ENCODE measurements around the gene CROCC. TPM values are rescaled to one million over a fixed set of nuclear protein-coding genes. Genes with fewer than 3 reads are reported as not detected.
"Not testable (repeated sequence)": the region's sequence is repeated elsewhere in the genome, so short reads cannot be mapped to it uniquely, and the experiment has no call there.

The CROCC gene, protein sequence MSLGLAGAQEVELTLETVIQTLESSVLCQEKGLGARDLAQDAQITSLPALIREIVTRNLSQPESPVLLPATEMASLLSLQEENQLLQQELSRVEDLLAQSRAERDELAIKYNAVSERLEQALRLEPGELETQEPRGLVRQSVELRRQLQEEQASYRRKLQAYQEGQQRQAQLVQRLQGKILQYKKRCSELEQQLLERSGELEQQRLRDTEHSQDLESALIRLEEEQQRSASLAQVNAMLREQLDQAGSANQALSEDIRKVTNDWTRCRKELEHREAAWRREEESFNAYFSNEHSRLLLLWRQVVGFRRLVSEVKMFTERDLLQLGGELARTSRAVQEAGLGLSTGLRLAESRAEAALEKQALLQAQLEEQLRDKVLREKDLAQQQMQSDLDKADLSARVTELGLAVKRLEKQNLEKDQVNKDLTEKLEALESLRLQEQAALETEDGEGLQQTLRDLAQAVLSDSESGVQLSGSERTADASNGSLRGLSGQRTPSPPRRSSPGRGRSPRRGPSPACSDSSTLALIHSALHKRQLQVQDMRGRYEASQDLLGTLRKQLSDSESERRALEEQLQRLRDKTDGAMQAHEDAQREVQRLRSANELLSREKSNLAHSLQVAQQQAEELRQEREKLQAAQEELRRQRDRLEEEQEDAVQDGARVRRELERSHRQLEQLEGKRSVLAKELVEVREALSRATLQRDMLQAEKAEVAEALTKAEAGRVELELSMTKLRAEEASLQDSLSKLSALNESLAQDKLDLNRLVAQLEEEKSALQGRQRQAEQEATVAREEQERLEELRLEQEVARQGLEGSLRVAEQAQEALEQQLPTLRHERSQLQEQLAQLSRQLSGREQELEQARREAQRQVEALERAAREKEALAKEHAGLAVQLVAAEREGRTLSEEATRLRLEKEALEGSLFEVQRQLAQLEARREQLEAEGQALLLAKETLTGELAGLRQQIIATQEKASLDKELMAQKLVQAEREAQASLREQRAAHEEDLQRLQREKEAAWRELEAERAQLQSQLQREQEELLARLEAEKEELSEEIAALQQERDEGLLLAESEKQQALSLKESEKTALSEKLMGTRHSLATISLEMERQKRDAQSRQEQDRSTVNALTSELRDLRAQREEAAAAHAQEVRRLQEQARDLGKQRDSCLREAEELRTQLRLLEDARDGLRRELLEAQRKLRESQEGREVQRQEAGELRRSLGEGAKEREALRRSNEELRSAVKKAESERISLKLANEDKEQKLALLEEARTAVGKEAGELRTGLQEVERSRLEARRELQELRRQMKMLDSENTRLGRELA (N-terminal part only)
- 10 to 100 TPM; 12.1 to 28.7 (median 22.7) TPM for polyA plus RNA-seq (ENCODE audit: insufficient read length in 10 of 10)
- long read RNA-seq, donor 1 = 0 reads
- long read RNA-seq, donor 2, partial matches to known transcripts = 0 of 40 reads
- long read RNA-seq, donor 2, other reads (novel, unspliced or antisense) = 40 of 40 reads
- long read RNA-seq, donor 3 = 0 reads
- long read RNA-seq, donor 4, partial matches to known transcripts = 0 of 6 reads
- long read RNA-seq, donor 4, other reads (novel, unspliced or antisense) = 6 of 6 reads
- long read RNA-seq, donor 5 = 0 reads
- long read RNA-seq, donor 6, partial matches to known transcripts = 78 of 230 reads
- long read RNA-seq, donor 6, other reads (novel, unspliced or antisense) = 152 of 230 reads
- long read RNA-seq, donor 7 = 0 reads
- long read RNA-seq, donor 8 = 0 reads
- long read RNA-seq, donor 9 = 0 reads

DNA sequence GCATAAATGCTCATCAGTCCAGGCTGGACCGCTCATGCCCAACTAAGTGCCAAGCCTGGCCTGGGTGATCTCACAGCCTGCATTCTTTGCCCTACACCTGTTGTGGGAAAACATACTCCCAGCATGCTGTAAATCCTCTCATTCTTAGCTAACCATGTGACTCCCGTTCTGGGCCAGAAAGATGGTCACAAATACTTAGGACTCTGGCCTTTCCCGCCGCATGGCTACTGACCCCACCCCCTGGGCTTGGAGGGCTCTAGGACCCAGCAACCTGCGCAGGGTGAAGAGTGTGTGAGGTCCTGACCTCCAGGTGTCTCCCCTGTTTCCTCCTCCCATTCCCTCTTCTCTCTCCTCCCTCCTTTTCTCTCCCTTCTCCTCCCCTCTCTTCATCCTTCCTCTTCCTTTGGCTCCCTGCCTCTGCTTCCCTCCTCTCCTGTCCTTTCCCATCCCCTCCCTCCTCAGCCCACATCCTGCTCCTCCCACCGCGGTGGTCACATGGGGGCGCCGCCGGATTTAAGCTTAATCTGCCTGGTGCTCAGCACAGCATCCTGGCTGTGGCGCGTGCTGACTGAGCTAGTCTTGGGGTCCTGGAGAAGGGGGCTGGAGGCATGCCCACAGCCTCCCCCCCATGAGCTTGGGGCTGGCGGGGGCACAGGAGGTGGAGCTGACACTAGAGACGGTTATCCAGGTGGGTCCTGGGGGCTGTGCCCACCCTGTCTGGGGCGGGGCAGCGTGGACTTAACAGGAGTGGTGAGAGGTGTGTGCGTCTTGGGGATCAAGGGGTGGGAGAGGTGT is at the start of gene CROCC:
Gene CROCC (plus strand): TSS at position 541 of the 795 bp plus-strand sequence. CDS start 88 bp downstream, at position 629.
- DNase-seq = peak in 1 of 3 donors; percentile 82

DNA sequence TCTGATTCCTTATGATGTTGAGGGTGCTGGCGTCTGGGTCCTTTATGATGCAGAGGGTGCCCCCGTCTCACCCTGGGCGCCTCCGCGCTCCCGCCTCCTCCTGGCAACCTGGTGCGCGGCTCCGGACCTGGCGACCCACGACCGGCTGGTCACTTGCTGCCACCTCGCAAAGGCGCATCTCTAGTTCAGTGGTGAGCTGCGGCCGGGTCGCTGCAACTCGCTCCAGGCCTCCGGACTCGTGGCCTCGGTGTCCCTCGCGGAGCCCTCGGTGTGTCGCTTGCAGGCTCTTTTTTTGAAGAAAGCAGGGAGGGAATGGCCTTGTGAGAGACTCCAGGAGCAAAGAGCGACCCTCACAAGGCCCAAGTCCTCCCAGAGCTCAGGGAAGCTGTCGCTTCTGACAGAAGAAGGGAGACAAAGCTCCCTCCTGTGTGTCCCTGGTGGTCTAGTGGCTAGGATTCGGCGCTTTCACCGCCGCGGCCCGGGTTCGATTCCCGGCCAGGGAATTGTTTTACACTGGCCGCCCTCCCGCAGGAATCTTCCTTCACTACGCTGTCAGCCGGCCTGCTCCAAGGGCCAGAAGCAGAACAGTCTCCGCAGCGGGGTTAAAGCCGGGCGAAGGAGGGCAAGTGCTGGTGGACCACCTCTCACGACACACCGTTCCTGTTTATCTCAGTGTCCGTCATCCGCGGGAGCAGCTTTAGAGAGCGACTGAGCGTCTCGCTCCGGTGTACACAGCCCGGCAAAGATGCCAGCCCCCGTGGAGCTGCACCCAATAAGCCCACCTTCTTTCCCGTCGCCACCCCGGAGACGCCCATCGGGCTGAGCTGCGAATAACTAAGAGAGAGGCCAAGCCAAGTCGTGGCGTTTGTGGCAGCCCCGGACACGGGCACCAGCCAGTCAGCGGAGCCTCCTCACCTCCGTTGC is 49.3 kb upstream of the CROCC start:
- peak; percentile 34 to 68 (median 64) for DNase-seq

DNA sequence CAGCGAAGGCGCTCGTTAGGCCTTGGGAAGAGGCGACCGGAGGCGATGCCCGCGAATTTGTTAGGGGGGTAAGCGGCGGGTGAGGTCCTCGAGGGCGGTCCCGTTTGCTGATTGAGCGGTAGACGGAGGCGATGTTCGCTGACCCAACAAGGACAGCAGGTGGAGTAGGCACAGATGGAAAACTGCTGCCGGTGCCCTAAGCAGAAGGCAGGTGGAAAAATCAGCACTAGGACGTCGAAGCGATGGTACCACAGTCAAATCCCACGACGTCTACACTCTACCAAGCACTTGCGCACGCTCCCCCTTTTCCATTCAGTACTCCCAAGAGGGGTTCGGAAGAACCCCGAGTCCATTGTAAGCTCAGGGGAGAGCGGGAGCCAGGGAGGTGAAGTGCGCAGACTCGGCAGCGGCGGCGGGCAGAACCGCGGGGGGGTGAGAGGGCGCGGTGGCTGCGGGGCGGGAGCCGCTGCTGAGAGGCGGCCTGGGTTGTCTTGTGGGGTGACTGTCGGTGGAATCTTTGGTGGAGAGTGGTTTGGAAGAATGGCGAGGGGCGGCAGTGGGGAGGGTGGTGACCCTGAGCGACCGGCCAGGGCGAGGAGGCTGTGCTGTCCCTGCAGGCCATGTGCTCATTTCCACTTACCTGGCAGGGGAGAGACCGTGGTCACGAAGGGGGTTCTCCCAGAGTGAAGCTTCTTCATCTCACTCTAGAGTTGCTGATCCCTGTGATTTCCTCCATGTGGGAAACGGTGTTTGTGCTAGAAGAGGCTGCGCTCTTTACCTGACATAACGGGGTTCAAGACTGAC is 48.5 kb upstream of the CROCC start:
- DNase-seq = peak in 1 of 3 donors; percentile 58

DNA sequence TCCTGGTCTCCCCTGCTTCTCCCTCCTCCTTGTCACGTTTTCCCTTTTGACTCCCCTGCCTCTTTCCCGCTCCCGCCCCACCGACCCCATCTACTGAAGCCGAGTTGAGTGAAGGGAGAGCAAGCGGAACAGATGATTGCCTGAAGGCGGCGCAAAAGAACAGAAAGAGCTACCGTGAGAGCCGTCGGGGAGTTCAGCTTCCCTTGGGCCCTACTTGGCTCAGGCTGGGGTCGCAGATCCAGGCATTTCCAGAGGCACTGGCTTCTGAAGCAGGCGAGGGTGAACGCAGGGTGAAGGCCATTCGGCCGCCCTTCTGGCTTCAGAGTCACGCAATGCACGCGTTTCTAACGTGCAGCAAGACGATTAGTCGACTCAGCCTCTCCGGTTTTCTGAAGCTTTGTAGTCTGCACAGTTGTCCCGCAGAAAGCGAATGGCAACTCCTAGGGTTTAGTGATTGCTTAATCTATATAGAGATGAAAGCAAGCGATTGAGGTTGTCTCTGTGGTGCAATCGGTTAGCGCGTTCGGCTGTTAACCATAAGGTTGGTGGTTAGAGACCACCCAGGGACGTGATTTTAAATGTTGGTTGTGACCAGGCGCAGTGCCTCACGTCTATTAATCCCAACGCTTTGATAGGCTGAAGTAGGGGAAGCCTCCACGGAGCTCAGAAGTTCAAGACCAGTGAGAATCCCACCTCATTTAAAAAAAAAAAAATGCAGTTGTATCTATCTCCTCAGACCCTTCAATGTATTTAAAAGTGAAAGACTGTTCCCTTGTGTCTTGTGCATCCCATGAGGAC is 46.6 kb upstream of the CROCC start:
- not testable (repeated sequence) for DNase-seq

DNA sequence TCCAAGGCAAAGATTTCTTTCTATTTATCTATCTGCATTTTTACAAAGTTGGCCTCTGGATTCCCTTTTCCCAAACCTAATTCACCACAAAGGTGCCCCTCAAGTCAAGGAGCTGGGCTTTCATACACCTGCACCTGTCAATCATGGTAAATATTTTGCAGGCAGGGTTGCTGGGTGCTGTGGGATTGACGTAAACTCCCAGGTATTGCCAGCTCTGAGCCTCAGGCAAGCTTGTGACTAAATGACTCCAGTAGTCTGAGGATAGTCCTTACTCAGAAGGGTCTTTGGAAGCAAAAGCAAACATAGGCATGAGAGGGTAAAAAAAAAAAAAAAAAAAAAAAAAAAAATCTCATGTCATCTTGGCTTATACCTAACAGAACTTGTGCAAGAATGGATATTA is 40.0 kb upstream of the CROCC start:
- DNase-seq = peak in 2 of 3 donors; percentile 11 to 46

DNA sequence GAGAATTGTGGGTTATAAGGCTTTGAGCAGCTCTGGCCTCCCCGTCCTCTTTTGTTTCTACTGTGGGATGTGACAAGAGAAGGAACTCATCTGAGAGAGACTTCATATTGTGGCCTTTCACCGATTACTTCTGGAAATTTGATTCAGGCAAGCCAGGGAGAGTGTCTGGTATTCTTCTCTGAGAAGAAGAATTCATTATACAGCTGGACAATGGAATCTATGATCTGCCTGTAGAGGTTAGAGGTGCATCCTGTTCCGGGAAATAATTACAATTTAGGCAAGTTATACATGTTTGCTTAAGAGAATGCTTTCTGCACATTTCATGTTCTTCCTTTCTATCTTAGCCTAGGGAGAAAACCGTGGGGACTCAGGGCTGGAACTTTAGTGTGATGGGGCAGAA is 38.7 kb upstream of the CROCC start:
- DNase-seq = peak in 1 of 3 donors; percentile 22

DNA sequence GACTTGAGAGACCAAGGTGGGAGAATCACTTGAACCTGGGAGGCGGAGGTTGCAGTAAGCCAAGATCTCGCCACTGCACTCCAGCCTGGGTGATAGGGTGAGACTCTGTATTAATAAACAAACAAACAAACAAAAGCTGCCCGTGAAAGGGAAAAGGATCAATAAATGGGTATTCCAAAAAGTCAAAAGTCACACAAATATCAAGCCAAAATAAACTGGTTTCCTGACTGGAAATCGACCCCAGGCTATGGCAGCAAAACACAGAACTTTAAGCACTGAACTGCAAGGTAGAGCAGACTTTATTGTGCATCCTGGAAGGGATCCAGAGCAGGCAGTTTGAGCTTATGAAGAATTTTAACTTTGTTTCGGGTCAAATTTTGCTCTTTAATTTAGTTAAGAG is 37.2 kb upstream of the CROCC start:
- not testable (repeated sequence) for DNase-seq

DNA sequence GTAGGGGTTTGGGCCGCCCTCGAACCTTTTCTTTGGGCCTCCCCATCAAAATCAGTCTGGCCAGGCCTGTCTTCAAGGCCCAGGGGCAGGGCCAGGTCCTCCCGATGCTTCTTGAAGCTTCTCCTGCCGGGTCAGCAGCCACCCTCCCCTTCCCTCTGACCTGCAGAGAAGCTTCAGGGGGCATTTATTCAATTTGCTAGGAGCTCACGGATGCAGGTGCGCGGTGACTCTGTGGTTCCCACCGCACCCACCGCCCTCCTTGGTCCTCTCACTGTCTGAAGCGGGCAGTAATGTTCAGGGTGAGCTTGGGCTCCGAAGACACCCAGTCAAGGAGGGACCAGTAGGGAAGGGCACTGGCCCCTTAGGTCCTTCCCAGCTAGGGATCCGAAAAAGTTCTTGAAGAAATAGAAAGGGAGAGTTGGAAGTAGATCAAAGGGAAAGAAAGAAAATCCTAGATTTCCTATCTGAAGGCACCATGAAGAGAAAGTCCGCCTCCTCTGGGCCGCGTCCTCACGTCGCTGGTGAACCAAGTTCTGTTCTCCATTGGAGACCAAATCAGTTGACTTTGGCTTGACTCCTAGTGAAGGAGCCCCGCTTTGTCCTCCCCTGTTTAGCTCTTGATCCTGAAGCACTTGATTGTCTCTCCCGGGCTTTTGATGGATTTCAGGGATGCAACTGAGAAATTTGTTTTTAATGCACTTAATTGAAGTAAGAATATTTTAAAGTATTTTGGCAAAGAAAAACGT is 34.7 kb upstream of the CROCC start:
- DNase-seq = no peak

DNA sequence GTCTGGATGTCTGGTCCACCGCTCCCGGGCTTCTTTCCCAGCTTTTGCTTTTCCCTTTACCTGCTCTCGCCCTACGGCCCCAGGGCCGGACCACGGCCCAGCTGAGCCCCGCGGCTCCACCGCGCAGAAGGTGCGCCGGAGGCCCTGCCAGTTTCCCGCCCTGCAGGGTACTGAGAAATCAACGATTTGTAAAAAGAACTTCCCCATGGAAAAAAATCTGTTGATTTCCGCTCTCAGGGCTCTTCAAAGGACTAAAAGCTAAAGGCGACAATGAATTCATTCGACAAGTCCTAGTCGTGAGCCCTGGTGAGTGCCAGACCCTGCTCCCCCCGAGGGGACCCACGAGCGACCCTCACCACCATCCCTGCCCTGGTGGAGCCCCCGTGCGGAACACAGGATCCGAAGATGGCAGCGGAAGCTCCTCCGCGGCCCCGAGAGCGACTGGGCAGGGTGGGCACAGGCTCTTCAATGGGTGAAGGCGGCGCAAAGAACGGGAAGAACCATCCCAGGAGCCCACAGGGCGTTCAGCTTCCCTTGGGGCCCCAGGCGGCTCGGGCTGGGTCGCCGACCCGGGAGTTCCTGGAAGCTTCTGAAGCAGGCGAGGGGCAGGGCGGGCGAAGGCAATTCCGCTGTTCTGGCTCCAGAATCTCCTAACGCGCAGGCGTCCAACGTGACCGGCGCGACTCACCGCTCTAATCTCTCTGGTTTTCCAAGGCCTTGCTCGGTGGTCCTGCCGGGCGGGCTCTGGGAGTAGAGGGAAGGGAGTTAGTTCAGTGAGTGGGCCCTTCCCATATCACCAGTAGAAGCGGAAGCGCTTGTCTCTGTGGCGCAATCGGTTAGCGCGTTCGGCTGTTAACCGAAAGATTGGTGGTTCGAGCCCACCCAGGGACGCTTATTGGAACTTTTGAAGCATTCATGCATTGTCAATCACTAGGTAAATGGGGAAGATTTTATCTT is 32.6 kb upstream of the CROCC start:
- peak; percentile 69 to 91 (median 78) for DNase-seq

DNA sequence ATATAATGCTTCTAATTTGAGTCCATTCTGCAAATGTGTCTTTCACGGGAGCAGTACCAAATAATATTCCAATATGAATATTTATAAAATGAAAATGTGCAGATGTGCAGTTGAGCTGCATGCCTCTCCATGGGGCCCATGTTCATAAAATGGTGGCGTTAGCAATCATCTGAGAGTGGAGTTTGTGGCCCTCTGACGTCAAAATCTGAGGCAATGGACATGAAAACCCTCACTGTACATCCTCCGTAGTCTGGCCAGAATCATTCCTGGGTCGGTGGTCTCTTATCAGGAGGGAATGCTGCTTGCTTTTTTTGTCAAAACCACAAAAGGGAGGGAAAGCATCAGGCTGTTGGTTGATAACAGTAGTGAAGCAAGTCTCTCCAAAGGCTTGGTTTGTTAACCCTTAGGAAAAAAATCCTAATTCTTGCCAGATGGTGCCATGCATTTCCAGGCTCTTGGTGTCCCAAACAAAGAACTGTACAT is 31.2 kb upstream of the CROCC start:
- DNase-seq = not testable (repeated sequence)

DNA sequence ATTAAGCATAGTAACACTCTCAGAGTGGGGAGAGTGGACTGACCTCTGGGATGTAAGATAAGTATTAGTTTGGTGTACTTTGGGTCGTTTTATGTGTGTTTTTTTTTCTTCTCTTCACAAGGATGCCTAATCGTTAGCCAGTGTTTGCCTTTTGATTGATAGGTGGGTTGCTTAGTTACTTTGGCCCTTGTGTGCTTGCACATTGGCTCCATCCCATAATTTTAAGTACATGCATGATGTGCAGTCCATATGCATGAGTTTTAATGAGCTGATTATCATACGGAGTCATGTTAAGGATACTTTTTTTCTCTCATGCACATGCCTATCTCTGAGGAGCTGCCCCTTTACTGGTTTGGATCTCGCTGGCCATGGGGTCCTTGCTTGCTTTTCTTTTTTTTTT is 30.7 kb upstream of the CROCC start:
- not testable (repeated sequence) for DNase-seq

DNA sequence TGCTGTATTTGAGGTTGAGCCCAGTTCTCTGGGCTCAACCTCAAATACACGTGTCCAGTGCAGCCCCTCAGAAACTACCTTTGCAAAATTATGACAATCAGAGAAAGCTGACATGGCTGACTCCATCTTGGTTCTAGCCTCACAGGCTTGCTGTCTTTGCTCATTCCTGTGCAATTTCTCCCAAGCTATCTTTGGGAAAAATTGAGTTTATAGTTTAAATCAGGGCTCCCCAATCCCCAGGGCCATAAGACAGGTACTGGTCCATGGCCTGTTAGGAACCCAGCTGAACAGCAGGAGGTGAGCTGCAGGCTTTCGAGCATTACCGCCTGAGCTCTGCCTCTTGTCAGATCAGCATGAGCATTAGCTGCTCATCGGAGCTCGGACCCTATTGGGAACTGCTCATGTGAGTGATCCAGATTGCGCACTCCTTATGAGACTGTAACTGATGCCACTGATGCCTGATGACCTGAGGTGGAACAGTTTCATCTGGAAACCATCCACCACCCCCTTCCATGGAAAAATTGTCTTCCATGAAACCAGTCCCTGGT is 28.7 kb upstream of the CROCC start:
- DNase-seq = not testable (repeated sequence)

DNA sequence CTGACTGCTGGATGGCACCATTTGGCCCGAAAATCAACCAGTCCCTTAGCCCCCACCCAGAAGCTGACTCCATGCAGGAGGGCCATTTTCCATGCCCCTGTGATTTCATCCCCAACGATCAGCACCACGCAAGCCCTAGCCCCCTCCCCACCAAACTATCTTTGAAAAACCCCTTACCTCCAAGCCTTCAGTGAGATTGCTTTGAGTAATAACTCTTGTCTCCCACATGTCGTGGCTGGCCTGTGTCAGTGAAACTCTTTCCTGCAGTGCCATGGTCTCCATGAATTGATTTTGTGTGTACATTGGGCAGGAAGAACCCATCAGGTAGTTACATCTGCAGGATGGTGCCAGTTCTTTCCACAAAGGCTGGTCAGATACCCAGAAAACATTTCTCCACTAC is 27.9 kb upstream of the CROCC start:
- not testable (repeated sequence) for DNase-seq

DNA sequence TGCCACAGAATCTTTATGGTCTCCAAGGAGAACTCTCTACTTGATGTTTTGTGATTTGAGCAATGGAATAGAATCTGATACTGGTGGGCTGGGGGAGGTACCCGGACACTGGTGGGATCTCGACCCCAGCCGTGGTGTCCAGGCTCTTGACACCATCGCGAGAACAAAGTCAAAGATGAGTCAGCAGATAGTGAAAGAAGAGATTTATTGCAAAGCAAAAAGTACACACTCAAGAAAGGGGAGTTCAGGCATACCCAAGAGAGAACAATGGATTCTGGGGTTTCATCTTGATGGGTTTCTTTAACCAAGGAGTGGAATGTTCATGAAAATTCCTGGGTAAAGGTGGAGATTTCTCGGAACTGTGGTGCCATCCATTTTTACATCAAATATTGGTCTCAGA is 27.4 kb upstream of the CROCC start:
- not testable (repeated sequence) for DNase-seq

DNA sequence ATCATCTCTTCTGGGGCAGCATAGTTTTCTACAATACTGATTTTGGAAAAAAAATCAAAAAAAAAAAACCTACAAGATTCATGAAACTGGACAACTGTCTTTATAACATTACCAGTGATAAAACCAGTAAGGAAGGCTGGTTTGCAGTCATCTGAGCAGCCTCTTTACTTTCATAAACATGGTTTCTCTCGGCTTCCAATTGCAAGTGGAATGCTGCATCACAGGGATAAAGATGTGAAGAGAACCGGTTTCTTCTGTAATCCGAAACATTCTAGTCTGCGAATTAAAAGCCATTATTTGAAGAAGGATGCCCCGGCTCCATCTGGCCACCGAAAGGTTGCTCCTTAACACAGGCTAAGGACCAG is 26.5 kb upstream of the CROCC start:
- not testable (repeated sequence) for DNase-seq
